ENCODE results near the gene COQ2.
"Not testable (repeated sequence)": the region's sequence is repeated elsewhere in the genome, so short reads cannot be mapped to it uniquely, and the experiment has no call there.

The COQ2 gene

DNA sequence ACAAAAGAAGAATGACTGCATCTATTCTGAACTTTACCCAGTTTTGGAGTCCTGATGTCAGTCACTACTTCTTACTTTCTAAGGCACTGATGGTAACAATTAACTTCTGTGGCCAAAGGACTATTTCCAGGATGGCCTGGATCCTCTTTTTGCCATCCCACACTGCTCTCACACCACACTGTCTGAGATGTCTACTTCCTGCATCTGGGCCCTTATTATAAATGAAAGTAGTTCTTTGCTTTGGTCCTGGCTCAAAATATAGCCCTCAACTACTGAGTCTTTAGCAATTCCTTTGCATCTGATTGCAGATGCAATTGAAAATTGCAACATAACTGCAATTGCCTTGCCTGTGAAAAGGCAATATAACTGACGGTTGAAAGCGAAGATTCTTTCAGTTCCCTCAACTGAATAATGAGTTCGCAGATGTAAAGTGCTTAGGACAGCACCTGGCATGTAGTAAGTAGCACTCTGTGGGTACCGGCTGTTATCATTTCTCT, 44.2 kb downstream of the COQ2 start:
- POLR2A ChIA-PET (ENCODE audit: low non-redundant PET): no interaction called here
- no peak for DNase-seq (ENCODE audit: low spot score)
- no peak overlapping the region for H3K27ac ChIP-seq
- TF ChIP-seq, protein P1, sequence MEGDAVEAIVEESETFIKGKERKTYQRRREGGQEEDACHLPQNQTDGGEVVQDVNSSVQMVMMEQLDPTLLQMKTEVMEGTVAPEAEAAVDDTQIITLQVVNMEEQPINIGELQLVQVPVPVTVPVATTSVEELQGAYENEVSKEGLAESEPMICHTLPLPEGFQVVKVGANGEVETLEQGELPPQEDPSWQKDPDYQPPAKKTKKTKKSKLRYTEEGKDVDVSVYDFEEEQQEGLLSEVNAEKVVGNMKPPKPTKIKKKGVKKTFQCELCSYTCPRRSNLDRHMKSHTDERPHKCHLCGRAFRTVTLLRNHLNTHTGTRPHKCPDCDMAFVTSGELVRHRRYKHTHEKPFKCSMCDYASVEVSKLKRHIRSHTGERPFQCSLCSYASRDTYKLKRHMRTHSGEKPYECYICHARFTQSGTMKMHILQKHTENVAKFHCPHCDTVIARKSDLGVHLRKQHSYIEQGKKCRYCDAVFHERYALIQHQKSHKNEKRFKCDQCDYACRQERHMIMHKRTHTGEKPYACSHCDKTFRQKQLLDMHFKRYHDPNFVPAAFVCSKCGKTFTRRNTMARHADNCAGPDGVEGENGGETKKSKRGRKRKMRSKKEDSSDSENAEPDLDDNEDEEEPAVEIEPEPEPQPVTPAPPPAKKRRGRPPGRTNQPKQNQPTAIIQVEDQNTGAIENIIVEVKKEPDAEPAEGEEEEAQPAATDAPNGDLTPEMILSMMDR (conservative IDR thresholded peaks at IDR 0.05; ENCODE audit: low read depth): no peak
- CTCF ChIA-PET: no interaction called here

DNA sequence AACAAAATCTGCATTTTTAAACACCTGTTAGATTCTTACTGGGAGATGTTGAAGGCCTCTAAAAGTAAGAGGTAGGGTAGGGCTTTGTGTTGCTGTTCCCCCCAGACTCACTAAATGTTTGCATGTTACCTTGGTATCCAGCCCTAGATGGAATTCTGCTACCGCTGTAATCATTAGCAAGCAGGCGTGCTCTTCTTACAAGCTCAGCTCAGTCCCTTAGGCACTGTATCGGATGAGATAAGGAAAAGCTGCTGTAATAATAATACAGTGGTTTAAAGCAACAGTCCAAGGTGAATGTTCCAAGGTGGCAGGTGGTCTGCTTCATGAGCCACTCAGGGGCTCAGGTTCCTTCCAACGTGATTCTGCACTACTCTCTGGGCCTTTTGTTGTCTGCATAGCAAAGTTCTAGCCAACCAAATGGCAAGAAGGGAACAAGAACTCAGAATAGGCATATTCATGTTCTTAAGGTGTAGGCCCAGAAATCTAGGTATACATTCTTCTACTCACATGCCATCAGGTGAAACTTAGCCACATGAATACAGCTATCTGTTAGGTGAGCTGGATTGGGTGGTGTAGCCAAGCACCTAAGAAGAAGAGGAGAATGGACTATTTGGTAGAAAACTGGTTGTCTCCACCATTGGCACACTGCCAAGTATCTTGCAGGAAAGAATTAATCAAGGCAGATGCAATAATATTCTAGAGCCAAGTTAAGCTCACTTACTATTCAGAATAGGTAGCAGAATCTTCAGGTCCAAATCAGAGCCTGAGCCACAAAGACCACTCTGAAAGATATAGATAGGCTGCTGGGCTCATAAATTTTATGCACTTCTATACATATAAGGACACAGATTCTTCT, 46.0 kb downstream of the COQ2 start:
- no peak overlapping the region for H3K27ac ChIP-seq
- no peak for DNase-seq (ENCODE audit: low spot score)
- POLR2A ChIA-PET (ENCODE audit: low non-redundant PET): no interaction called here
- TF ChIP-seq, protein P1 (conservative IDR thresholded peaks at IDR 0.05; ENCODE audit: low read depth): no peak
- CTCF ChIA-PET: no interaction called here

DNA sequence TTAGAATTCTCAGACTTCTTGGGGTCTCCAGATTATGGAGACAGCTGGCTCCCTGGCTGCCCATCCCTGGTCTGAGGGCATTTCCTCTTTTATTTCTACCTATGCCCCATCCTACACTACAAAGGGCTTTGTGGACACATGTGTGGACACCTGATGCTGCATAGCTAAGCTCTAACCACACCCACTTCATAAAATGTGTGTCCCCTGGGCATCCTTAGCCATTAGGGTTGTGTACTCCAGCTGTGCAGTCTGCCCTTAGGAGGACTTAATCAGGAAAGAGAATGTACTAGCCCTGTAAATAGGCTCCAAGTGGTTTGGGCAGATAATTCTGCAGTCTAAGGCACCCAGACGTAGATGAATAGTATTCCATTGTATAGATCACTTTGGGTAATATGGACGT, 47.0 kb downstream of the COQ2 start:
- H3K27ac ChIP-seq: no peak overlapping the region
- no peak for DNase-seq (ENCODE audit: low spot score)
- TF ChIP-seq, protein P1 (conservative IDR thresholded peaks at IDR 0.05; ENCODE audit: low read depth): no peak
- ChIA-PET POLR2A (ENCODE audit: low non-redundant PET) (no interaction called here), CTCF (no interaction called here)

DNA sequence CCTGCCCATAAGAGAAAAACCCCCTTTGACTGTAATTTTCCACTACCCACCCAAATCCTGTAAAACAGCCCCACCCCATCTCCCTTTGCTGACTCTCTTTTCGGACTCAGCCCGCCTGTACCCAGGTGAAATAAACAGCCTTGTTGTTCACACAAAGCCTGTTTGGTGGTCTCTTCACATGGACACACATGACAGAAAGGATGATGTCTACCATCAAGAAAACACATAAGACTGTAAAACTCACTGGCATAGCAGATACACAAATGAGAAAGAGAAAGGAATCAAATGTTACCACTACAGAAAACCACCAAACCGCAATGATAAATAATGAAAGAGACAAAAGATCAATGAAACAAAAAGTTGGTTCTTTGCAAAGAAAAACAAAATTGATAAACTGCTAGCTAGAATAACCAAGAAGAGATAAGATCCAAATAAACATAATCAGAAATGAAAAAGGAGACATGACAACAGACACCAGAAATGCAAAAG, 48.9 kb downstream of the COQ2 start:
- H3K27ac ChIP-seq; POLR2A ChIA-PET (ENCODE audit: low non-redundant PET); DNase-seq (ENCODE audit: low spot score): not testable (repeated sequence)
- CTCF ChIA-PET: interaction anchor here (0.7 kb wide), 1 partner anchor 105 kb away, joined by 3 read pairs; no protein-coding TSS in a partner anchor

DNA sequence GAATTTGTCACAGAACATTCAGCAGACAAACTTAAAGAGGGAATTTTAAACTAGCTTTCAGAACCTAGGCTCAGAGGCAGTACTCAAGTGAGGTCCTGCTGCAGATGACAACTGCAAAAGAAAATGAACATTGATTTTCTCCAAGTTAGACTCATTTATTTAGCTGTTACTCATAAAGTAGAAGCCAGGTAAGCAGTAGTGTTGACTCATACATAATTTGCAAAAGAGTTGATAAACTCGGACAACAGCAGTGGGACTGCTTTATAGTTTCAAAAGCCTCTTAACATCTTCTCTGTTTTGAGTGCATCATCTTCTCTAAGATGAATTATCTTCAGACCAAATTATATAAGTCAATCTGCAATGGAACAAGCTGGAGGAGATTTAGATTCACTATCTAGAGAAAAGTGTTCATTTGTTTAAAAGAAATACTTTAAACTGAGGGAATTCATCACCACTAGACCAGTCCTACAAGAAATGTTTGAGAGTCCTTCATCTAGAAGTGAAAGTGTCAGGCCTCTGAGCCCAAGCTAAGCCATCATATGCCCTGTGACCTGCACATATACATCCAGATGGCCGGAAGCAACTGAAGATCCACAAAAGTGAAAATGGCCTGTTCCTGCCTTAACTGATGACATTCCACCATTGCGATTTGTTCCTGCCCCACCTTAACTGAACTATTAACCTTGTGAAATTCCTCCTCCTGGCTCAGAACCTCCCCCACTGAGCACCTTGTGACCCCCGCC, 49.5 kb downstream of the COQ2 start:
- TF ChIP-seq, protein P1 (conservative IDR thresholded peaks at IDR 0.05; ENCODE audit: low read depth): no peak
- ChIA-PET POLR2A (ENCODE audit: low non-redundant PET) (no interaction called here), CTCF (no interaction called here)
- H3K27ac ChIP-seq: no peak overlapping the region
- peak; percentile 20 for DNase-seq (ENCODE audit: low spot score)

DNA sequence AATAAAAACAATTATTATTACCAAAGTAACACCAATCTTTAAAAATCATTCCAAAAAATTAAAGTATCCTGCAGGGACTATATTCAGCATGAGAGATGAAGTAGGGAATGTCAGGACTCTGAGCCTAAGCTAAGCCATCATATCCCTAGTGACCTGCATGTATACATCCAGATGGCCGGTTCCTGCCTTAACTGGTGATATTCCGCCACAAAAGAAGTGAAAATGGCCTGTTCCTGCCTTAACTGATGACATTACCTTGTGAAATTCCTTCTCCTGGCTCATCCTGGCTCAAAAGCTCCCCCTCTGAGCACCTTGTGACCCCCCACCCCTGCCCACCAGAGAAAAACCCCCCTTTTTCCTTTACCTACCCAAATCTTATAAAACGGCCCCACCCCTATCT, 50.2 kb downstream of the COQ2 start:
- CTCF ChIA-PET: interaction anchor here (0.6 kb wide), 1 partner anchor 1654 kb away, joined by 3 read pairs; no protein-coding TSS in a partner anchor
- POLR2A ChIA-PET (ENCODE audit: low non-redundant PET); H3K27ac ChIP-seq; DNase-seq (ENCODE audit: low spot score): not testable (repeated sequence)

DNA sequence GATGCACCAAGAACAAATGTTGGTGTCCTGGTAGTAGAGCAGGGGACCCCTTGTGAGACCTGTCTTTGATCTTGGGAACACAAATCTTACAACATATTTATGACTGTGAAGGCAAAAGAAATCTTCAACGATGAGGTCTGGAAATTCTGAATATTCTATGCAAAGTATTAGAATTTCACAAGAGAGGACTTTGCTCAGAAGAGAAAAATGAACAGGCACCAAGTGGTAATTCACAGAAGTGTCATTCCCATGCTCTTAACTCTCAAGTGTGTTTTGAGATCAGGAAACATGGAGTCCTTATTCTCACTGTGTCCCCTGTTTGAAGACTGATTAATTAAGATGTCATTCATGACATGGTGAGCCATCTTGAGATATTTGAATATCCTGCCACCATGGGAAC, 52.5 kb downstream of the COQ2 start:
- no peak overlapping the region for H3K27ac ChIP-seq
- ChIA-PET POLR2A (ENCODE audit: low non-redundant PET) (no interaction called here), CTCF (no interaction called here)
- no peak for DNase-seq (ENCODE audit: low spot score)
- TF ChIP-seq, protein P1 (conservative IDR thresholded peaks at IDR 0.05; ENCODE audit: low read depth): no peak

All from RWPE1 (cell line).